Heart left ventricle (tissue), 16 donors: ENCODE data around the gene CALHM3. TPM values are rescaled to one million over a fixed set of nuclear protein-coding genes. Genes with fewer than 3 reads are reported as not detected.
"Not testable (repeated sequence)": the region's sequence is repeated elsewhere in the genome, so short reads cannot be mapped to it uniquely, and the experiment has no call there.

Experiments used
- ATAC-seq, 4 donors: fragments of 200-7000 bp; cut with Tn5 transposase; one replicate each; pipeline ENCODE4 v1.9.1; 2020 to 2022; ENCODE audit warnings: moderate library complexity in 4 of 4, mild to moderate bottlenecking in 3 of 4, moderate number of reproducible peaks in 1 of 4
- DNase-seq, 5 donors: peaks; one replicate each; pipeline ENCODE4 v3.0.0-alpha.2; 2020
- H3K27ac ChIP-seq, 12 donors: fragments of 200-600 bp; sonication (generic) in 4 of 12; one replicate each; pipeline versions ENCODE4 v1.5.0 to v1.8.0; 2016 to 2022; ENCODE audit warnings: mild to moderate bottlenecking in 2 of 12
- H3K27me3 ChIP-seq, 9 donors: fragments of 200-600 bp; sonication (generic) in 2 of 9; one replicate each; pipeline versions ENCODE4 v1.5.1 to v1.8.0; 2016 to 2022; ENCODE audit warnings: mild to moderate bottlenecking in 3 of 9
- H3K36me3 ChIP-seq, 9 donors: fragments of 200-600 bp; sonication (generic) in 2 of 9; one replicate each; pipeline versions ENCODE4 v1.5.0 to v1.8.0; 2018 to 2022; ENCODE audit warnings: mild to moderate bottlenecking in 2 of 9
- H3K4me1 ChIP-seq, 12 donors: fragments of 200-600 bp; sonication (generic) in 4 of 12; one replicate each; pipeline versions ENCODE4 v1.5.0 to v1.8.0; 2016 to 2022; ENCODE audit warnings: mild to moderate bottlenecking in 3 of 12
- H3K4me3 ChIP-seq, 12 donors: fragments of 200-600 bp; sonication (generic) in 4 of 12; one replicate each; pipeline versions ENCODE4 v1.5.0 to v1.8.0; 2017 to 2022; ENCODE audit warnings: mild to moderate bottlenecking in 9 of 12, moderate library complexity in 4 of 12
- H3K9me3 ChIP-seq, 12 donors: fragments of 200-600 bp; sonication (generic) in 4 of 12; one replicate each; pipeline versions ENCODE4 v1.5.0 to v1.8.0; 2016 to 2022; ENCODE audit warnings: mild to moderate bottlenecking in 1 of 12
- CTCF ChIP-seq, 12 donors: fragments of 200-600 bp; sonication (generic) in 4 of 12; IDR thresholded peaks; one replicate each; pipeline versions ENCODE4 v1.5.0 to v1.8.0; 2018 to 2022; ENCODE audit warnings: antibody characterized with exemption in 12 of 12, mild to moderate bottlenecking in 5 of 12
- POLR2A ChIP-seq, 2 donors: fragments of 450-650 bp; IDR thresholded peaks; one replicate each; pipeline ENCODE4 v1.6.1; 2017; ENCODE audit warnings: antibody characterized with exemption in 2 of 2, mild to moderate bottlenecking in 2 of 2, moderate library complexity in 2 of 2
- WGBS, 4 donors: extraction: QIAGEN DNeasy Blood & Tissue Kit in 2 of 4; methylation state at CpG; one replicate each; pipeline versions ENCODE4 v1.1.5 to v1.1.7; 2013 to 2018; 5-methylcytosine and 5-hydroxymethylcytosine counted together
- intact Hi-C, 10 donors: fragments of 100-400 bp; cut with DNase I; formaldehyde crosslinking; loops; one replicate each; pipeline versions ENCODE4 v1.11.1 to v1.14.2; 2022
- long read RNA-seq, 3 donors: library from polyadenylated mRNA; unstranded; transcript quantifications; one replicate each; pipeline ENCODE4 v2.0.0, GENCODE V29; 2020 to 2021
- polyA plus RNA-seq, 2 donors: library from polyadenylated mRNA; stranded (reverse); fragments of 200-250 nt; gene quantifications; one replicate each; pipeline ENCODE4 v1.2.3, GENCODE V29; 2013
- total RNA-seq, 9 donors: library from RNA; depleted of rRNA in 2 of 9; stranded (reverse); fragments of >200 nt in 2 of 9; fragmentation: NEBNext Ultra II Directional in 3 of 9; extraction: Animal tissue kit (Norgen Biotek cat#: 25700) in 3 of 9; gene quantifications; one replicate each; pipeline versions ENCODE4 v1.1.0 to v1.2.4, GENCODE V29; 2016 to 2023
- donor health status: ischemic (EF 13 %, LVEDD 7.1; RV severe dilation, severe dysfunction).
- donor health status: healthy with polysubstance abuse.
- donor health status: DM: no; HTN: yes; CAD: no.
- donor health status: DM: no; HTN: no; CAD: no.
- donor health status: ischemic (EF 25% LVEDD 6.9; RV normal size, moderate dysfunction).
- donor health status: ischemic (EF 25% LVEDD 5.7; RV mildly dilated, moderate dysfunction).
- donor health status: healthy.
- donor health status: DM: yes; HTN: yes; CAD: no.
- donor health status: ischemic (EF 35%, LVEDD 5.7; RV mildly dilated, moderate dysfunction).
- donor health status: nonischemic (EF 11% LVEDD 7.7; RV severe dilation, severe dysfunction).
- donor health status: DM: yes; HTN: yes; CAD: no.
- donor health status: PGD.
- donor health status: ischemic (EF 29% LVEDD 5.4; RV normal size, mild dysfunction).
- donor health status: nonischemic (EF 23%, LVEDD 6.1; RV moderate dilation, normal function).

CALHM3 gene
- total RNA-seq = not detected
- not detected for polyA plus RNA-seq
- long read RNA-seq, donor 1 = 0 reads
- long read RNA-seq, donor 2 = 0 reads
- long read RNA-seq, donor 3 = 0 reads

- ATAC-seq = peak in 1 of 4 donors; percentile 12
- no peaks in the 10 kb centered on the region for H3K27me3 ChIP-seq
- no peaks in the 10 kb centered on the region for H3K36me3 ChIP-seq
- DNase-seq = no peak
- H3K4me1 ChIP-seq = peaks cover 0 to 8% (median 0%) of the 10 kb centered on the region in 12 donors
- H3K27ac ChIP-seq = no peak within 1 kb of the TSS
- TF ChIP-seq CTCF (IDR thresholded peaks at IDR 0.05) (no peak), POLR2A (IDR thresholded peaks at IDR 0.05) (no peak)
- intact Hi-C loops = loop anchor here in 1 of 10 donors (5.0 kb wide), 1 partner anchor 42 kb away; no protein-coding TSS in a partner anchor
- WGBS, 4 donors = 80 to 88% (median 83%) methylated on average over 6 to 7 of the region's 7 CpGs
- no peak within 1 kb of the TSS for H3K4me3 ChIP-seq
- no peaks in the 10 kb centered on the region for H3K9me3 ChIP-seq
These were observed at the start of gene CALHM3 for GRCh38 chr10:103479135-103479534. Gene CALHM3, minus strand, starts transcription at chr10:103479240. Its CDS starts 208 bp downstream, at chr10:103479032.

DNA sequence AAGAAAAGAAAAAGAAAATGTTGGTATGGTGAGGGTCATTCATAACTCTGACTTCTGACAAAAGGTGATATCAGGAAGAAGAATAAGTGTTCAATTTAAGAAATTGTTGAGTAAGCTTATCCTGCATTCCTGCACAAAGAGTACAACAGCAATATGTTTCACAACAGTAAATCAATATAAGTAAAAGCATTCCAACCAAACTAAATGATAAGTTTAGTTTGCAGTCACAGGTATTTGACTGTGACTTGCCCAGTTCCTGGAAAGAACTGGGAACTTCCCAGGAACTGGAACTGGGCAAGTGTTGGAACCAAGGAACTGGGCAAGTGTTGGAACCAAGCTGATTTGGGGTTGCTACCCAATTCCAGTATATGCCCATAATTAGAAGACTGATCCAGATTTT, 49.5 kb upstream of the CALHM3 start:
- peaks cover 0 to 22% (median 2%) of the 10 kb centered on the region in 12 donors for H3K9me3 ChIP-seq
- intact Hi-C loops = no loop called here
- no peaks in the 10 kb centered on the region for H3K36me3 ChIP-seq
- H3K4me1 ChIP-seq = peaks cover 0 to 9% (median 0%) of the 10 kb centered on the region in 12 donors
- TF ChIP-seq CTCF (IDR thresholded peaks at IDR 0.05) (no peak), POLR2A (IDR thresholded peaks at IDR 0.05) (no peak)
- no peak overlapping the region for H3K4me3 ChIP-seq
- ATAC-seq (no peak), DNase-seq (no peak)
- H3K27ac ChIP-seq = no peak overlapping the region
- H3K27me3 ChIP-seq = no peaks in the 10 kb centered on the region

DNA sequence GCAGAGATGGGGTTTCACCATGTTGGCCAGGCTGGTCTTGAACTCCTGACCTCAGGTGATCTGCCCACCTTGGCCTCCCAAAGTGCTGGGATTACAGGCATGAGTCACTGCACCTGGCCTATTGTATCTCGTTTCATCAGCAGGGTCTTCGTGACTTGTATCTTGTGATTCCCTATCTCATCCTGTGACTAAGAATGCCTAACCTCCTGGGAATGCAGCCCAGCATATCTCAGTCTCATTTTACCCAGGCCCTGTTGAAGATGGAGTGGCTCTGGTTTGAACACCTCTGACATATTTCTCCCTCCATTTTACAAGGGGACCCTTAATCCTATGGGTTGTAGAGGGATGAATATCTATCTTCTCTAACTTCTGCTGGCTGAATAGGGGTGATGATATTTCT, 48.4 kb upstream of the CALHM3 start:
- DNase-seq, ATAC-seq, H3K27ac ChIP-seq, H3K27me3 ChIP-seq, intact Hi-C loops, H3K4me1 ChIP-seq, H3K36me3 ChIP-seq, H3K4me3 ChIP-seq: not testable (repeated sequence)
- peaks cover 0 to 16% (median 2%) of the 10 kb centered on the region in 12 donors for H3K9me3 ChIP-seq
- WGBS, 4 donors = 17 to 31% (median 22%) methylated on average over 2 of the region's 2 CpGs

- peaks cover 0 to 9% (median 0%) of the 10 kb centered on the region in 12 donors for H3K4me1 ChIP-seq
- TF ChIP-seq POLR2A (IDR thresholded peaks at IDR 0.05) = no peak
- no peak for TF ChIP-seq CTCF (IDR thresholded peaks at IDR 0.05)
- H3K36me3 ChIP-seq = no peaks in the 10 kb centered on the region
- no peak overlapping the region for H3K27ac ChIP-seq
- no peaks in the 10 kb centered on the region for H3K27me3 ChIP-seq
- intact Hi-C loops = no loop called here
- peaks cover 0 to 16% (median 2%) of the 10 kb centered on the region in 12 donors for H3K9me3 ChIP-seq
- no peak overlapping the region for H3K4me3 ChIP-seq
- DNase-seq (no peak), ATAC-seq (no peak)
These were observed 46.9 kb upstream of the CALHM3 start for GRCh38 chr10:103525901-103526300.

- DNase-seq (no peak), ATAC-seq (no peak)
- peaks cover 0 to 9% (median 0%) of the 10 kb centered on the region in 12 donors for H3K4me1 ChIP-seq
- peaks cover 0 to 11% (median 0%) of the 10 kb centered on the region in 12 donors for H3K9me3 ChIP-seq
- no peak overlapping the region for H3K4me3 ChIP-seq
- TF ChIP-seq CTCF (IDR thresholded peaks at IDR 0.05) (no peak), POLR2A (IDR thresholded peaks at IDR 0.05) (no peak)
- H3K27me3 ChIP-seq = no peaks in the 10 kb centered on the region
- intact Hi-C loops = no loop called here
- H3K27ac ChIP-seq = no peak overlapping the region
- no peaks in the 10 kb centered on the region for H3K36me3 ChIP-seq
- WGBS, 4 donors = 89 to 95% (median 90%) methylated on average over 4 of the region's 4 CpGs
These were observed 44.6 kb upstream of the CALHM3 start for GRCh38 chr10:103523683-103524082.

- H3K27me3 ChIP-seq, H3K4me1 ChIP-seq, H3K27ac ChIP-seq, ATAC-seq, intact Hi-C loops, DNase-seq, H3K4me3 ChIP-seq, H3K36me3 ChIP-seq: not testable (repeated sequence)
- WGBS, 4 donors = 83 to 88% (median 87%) methylated on average over 7 of the region's 7 CpGs
- peaks cover 0 to 11% (median 0%) of the 10 kb centered on the region in 12 donors for H3K9me3 ChIP-seq
These were observed 43.0 kb upstream of the CALHM3 start for GRCh38 chr10:103522006-103522405.
